GM13977 (cell line): ENCODE measurements around the gene SULT1A3.
A peak's percentile ranks its signal among the peaks of the same experiment; 100 is the strongest.

Experiments
- DNase-seq: peaks from one replicate; pipeline ENCODE4 v3.0.0; 2012; ENCODE audit warnings: low spot score
- CTCF ChIP-seq: IDR thresholded peaks from 2 replicates; pipeline ENCODE4 v1.5.1; 2012; ENCODE audit warnings: mild to moderate bottlenecking, control low read depth; ENCODE audit not compliant: insufficient read depth; ENCODE audit errors: extremely low read depth, missing control alignments
- in situ Hi-C: fragments of 300-500 bp; cut with MboI; formaldehyde crosslinking; loops from one replicate; pipeline ENCODE4 v1.12.0; 2022; ENCODE audit warnings: low sequenced_read_pairs, low pct_unique_long_range_greater_than_20kb, mixed read lengths, inconsistent platforms; ENCODE audit not compliant: unreplicated experiment

SULT1A3 gene

GRCh38 chr16:30184891-30185682 lies 14.0 kb upstream of the SULT1A3 start:
- in situ Hi-C loops = no loop called here
- DNase-seq = peak; percentile 37
- TF ChIP-seq CTCF = no peak

GRCh38 chr16:30185683-30186421 lies 13.2 kb upstream of the SULT1A3 start:
- DNase-seq = peak; percentile 90
- TF ChIP-seq CTCF = no peak
- in situ Hi-C loops = no loop called here

GRCh38 chr16:30186444-30186781 lies 12.6 kb upstream of the SULT1A3 start:
- in situ Hi-C loops = no loop called here
- TF ChIP-seq CTCF = no peak
- DNase-seq = peak; percentile 12

GRCh38 chr16:30186782-30187555 lies 12.1 kb upstream of the SULT1A3 start:
- DNase-seq = peak; percentile 61
- in situ Hi-C loops = no loop called here
- TF ChIP-seq CTCF = peak; percentile 89

- in situ Hi-C loops = no loop called here
Measured at GRCh38 chr16:30187556-30187865, 11.5 kb upstream of the SULT1A3 start.

More at GRCh38 chr16:30187556-30187865, 11.5 kb upstream of the SULT1A3 start:
- no peak for TF ChIP-seq CTCF
- no peak for DNase-seq
